Retina (tissue), 1 donor: ENCODE measurements around the gene CTNNA2.
A peak's percentile ranks its signal among the peaks of the same experiment; 100 is the strongest.

ENCODE experiments used
- DNase-seq: peaks from one replicate; pipeline ENCODE4 v3.0.0-alpha.2; 2016

Gene CTNNA2

DNA sequence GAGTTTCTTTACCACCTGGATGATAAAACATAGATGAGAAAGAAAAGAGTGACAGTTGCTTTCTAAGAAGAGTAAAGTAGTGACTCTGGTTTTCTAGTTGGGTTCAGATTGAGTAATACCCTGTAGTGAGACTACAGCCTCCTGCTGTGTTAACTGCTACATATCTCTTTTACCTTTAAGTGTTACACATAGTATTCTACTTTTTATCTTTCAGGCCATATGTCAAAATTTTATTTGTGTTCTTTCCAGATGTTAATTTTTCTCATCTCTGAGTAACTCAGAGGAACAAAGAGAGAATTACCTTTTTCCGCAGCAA lies 348.2 kb downstream of the CTNNA2 start:
- DNase-seq, result no peak

DNA sequence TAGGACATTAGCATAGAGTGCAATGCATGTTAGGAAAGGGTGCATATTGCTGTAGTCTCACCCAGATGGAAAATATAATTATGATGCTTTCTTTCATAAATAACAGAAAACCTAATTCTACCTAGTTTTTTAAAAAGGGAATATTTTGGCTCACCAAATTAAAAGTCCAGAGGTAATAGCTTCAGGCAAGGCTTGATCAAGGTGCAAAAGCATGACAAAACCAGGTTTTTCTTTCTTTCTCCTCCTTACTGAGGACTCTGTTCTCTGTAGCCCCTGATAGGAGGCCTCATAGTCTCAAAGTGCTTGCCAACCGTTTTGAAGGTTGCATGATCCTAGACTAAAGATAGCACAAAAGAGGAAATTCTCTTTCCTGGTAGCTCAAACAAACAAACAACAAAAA lies 349.9 kb downstream of the CTNNA2 start:
- DNase-seq, result no peak

DNA sequence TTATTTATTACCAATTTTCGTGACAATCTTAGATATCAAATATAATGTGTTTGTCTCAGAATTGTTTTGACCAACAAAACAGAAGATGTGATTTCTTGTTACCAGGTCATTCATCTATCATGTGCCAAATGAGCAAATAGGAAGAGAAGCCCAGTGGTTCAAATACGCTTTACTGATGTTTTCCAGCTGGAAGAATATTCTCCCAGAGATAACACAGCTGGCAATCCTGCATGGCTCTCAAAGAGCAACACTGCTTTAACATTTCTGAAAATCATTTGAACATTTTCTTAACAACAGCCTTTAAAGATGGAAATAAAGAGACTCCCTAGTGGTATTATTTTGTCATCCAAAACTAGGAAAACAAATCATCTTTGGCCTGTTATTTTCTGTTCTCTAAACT lies 359.8 kb downstream of the CTNNA2 start:
- no peak for DNase-seq

DNA sequence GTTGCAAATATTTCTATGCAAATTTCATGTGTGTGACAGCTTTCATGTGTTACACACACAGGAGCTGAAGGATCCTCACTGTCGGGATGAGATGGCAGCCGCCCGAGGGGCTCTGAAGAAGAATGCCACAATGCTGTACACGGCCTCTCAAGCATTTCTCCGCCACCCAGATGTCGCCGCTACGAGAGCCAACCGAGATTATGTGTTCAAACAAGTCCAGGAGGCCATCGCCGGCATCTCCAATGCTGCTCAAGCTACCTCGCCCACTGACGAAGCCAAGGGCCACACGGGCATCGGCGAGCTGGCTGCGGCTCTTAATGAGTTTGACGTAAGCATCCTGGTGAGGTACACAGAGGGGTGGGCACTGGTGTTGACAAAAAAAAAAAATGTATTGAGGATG lies 361.2 kb downstream of the CTNNA2 start:
- DNase-seq, result no peak

DNA sequence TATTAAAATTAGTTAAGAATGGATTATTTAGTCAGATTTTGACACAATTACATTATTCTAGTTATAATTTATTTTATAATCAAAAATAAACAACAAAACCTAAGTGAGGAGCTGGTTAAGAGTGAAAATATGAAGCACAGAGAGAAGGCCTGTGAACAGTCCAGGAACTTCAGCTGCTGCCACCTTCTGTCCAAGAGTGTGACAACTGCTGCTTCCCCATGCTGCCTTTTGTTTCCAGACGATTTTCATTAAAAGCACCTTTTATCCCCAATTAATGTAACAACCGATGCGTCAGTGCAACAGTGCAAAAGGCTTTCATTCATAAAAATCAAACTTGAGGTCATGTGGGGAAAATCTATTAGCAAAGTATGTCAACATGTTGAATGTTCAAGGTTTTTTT lies 363.6 kb downstream of the CTNNA2 start:
- no peak for DNase-seq

DNA sequence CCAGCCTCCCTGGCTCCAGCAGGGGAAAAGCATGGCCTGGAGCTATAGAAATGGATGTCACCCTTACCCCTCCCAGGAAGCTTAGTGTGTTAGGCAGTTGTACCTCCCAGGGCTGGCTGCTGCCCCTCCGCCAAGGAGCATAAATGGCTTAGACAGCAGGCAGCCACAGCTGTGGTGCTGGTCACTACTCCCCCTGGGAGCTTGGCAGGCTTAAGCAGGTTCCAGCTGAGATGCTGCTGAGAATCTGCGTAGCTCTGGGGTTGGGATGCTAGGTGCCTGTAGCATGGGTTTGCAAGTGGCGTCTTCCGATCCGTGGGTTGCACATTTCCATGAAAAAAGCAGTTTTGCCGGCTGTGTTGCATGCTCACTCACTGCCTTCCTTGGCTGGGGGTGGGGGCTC lies 369.7 kb downstream of the CTNNA2 start:
- DNase-seq, result peak; percentile 60

DNA sequence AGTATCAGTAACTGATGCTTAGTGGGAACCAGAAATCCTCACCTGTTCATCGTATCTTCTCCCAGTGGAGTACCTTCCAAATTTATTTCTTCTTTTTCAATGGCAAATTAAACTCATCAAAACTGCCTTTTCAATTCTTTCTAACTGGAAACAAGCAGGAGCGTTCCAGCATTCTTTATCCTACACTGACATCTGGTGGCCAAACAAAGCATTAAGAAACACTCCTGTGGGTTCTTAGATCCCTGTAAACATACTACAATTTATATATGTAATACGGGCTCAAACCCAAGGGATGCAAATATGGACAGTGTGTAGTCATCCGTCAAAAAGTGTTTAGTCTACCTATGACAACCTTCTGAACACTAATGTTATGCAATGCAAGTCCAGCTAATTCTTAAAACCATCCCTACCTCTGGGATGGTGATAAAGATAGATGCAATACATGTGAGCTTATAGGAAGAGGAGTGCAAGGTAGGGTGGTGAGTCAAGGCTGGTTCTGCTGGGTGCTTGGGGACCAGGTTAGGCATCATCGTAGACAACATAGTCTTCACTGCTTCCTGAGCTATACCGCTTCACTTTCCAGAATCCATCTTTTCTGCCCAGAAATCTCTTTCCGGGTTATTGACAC lies 375.0 kb downstream of the CTNNA2 start:
- DNase-seq, result peak; percentile 60

DNA sequence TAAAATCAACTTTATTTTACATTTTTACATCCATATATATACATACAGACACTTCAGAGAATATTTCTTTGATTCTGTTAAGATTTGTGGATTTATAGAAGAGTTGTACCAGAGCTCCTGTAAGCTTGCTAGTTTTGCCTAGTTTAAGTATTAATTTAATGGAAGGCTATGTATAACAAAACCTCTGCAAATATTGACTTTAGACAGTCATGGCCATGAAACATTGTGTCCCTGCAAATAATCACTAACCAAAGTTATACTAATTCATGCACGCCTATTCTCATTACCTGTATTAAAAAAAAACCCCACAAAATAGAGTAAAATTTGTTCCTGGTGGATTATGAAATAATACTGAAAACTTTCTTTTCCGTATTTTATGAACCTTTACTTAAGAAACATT lies 379.3 kb downstream of the CTNNA2 start:
- DNase-seq, result no peak

DNA sequence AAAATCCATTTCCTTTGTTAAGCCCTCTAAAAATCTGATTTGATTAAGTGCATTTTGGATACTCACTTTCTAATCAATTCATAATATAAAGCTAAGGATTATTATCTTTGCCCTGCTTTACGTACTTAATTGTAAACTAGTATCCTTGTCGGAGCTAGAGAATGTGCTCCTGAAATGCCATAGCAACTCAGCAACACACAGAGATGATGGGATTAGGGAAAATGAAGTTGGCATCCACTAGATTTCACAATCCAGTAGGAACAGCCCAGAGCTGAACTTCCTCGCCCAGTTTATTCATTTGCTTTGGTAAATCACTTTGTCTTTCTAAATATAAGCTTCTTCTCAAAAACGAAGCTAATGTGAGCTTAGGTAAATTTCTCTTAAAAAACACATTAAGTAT lies 386.3 kb downstream of the CTNNA2 start:
- DNase-seq, result no peak

DNA sequence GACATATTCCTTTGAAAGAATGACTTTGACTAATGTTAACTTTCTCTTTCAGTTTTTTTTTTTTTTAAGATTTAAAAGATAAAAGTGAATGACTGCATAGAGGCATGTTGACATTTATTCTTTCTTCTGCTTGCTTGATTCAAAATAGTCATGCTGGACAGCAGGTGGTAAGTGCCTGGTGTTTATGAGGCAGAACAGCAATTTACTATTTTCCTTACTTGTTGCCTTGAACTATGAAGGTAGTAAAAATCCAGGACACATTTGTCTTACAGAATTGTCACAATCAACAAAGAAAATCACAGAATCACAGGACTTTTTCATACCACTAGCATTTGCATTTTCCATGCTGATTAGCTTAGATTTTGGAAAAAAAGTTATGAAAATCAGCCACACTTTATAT lies 388.3 kb downstream of the CTNNA2 start:
- DNase-seq, result no peak

DNA sequence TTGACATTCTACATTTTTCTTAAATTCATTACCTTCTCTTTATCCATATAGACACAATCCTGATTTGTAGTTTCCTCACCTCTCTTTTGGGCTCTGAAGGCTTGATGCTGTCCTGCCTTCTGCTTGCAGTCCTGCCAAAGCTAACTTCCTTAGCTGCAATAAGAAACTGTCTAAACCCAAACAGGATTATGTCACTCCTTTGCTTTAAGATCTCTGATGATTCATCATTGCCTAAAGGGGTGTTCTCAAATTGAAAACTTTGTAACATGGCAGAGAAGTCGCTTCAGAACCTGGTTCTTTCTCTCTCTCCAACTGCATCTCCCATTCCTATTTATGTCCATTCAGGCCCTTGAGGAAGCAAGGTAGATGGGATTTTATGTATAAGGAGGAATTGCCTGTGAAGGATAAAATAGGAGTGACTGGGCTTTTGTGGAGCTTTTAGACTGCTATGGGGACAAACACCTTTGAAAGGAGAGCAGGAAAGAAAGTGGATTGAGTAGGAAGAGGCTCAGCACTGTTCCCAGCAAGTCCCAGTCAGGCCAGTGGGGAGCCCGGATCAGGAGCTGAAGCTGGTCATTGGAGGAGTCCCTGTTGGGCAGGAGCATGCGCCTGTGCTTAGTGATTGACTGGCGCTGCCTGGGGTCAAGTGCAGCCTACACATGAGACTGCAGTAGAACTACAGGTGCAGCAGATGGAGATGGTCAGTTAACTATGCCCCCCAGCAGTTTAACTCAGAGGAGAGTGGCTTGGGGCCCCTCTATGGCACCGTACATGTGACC lies 390.6 kb downstream of the CTNNA2 start:
- DNase-seq, result no peak

DNA sequence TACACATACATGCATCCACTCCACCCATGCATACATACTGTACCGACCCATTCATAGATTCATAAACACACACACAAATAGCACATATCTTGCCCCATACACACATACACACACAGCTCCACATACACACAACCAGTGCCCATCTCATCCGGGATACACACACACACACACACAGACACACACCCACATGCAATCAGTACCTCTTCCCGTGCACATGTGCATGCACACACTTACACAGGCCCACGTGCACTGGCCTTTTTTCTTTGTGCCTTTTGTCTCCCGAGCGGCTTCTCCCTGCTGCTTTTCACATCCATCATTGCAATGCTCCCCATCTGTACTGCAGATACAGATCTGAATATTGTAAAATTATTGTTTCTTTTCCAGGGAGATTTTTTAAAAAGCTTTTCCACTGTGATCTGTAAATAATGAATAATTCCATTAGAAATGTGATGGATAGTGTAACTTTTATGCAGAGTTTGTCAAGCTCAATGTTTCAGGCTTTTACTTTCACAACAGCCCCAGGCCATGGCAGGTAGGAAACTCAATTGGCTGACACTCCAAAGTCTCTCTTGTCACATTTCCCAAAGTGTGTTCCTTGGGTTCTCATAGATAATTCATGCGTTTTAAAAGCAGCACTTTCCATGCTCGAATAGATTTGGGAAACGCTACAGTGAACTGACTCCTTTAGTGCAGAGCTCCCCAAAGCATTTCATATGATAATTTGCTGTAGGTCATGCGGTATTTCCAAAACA lies 393.5 kb downstream of the CTNNA2 start:
- peak; percentile 47 for DNase-seq

DNA sequence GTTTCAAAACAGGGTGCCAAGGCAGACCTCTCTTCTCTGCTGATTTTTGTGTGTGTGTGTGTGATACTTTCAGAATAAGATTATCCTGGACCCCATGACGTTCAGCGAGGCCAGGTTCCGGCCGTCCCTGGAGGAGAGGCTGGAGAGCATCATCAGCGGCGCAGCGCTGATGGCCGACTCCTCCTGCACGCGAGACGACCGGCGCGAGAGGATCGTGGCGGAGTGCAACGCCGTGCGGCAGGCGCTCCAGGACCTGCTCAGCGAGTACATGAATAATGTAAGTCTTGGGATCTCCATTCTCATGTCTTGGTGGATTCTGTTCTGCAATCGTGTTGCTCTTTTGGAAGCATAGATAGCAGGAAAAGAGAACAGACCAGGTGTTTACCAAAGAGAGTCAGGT lies 396.7 kb downstream of the CTNNA2 start:
- DNase-seq, result no peak

DNA sequence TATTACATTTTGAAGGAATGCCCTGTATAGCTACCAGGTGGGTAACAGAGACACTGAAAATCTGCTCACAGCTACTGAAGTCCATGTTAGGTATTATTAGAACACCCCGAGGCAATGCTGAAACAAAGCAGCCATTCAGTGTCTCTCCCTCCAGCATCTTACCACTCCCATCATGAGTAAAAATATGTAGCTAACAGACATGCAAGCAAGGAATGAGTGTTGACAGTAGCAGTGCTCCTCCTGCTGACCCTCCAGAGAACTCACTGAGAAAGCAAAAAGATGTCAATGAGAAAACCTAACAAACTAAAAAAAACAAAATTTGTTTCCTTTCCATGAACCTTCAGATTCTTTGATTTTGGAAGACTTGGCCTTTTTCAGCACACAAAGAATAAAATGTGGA lies 397.8 kb downstream of the CTNNA2 start:
- DNase-seq, result no peak

DNA sequence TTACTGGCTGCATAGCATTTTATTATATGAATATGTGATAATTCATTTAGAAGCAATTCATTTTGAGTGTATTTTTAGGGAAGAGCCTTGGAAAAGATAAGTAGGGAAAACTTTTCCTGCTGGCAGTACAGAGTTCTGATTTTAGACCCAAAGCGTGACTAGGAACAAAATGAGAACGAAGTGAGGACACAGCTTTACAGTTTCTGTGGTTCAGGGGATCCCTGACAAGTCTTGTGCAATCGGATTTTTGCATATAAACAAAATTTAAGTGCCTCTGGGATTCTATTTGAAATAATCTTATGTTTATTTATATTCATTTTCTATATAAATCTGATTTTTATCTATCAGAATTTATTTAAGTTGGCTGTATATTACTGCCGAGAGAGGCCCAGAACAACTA lies 402.6 kb downstream of the CTNNA2 start:
- no peak for DNase-seq

DNA sequence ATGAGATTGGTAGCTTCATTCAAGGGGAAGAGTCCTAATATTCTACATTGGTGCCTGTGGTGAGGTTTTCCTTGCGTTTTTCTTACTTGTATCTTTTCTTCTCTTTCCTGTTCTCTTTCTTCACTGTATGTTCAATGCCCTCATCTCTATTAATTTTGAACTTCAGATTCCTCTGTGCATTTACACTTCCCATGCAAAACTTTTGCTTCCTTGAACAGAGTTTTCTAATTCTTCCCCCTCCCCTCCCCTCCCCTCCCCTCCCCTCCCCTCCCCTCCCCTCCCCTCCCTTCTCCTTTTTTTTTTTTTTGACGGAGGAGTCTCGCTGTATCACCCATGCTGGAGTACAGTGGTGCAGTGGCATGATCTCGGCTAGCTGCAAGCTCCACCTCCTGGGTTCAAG lies 403.4 kb downstream of the CTNNA2 start:
- no peak for DNase-seq

DNA sequence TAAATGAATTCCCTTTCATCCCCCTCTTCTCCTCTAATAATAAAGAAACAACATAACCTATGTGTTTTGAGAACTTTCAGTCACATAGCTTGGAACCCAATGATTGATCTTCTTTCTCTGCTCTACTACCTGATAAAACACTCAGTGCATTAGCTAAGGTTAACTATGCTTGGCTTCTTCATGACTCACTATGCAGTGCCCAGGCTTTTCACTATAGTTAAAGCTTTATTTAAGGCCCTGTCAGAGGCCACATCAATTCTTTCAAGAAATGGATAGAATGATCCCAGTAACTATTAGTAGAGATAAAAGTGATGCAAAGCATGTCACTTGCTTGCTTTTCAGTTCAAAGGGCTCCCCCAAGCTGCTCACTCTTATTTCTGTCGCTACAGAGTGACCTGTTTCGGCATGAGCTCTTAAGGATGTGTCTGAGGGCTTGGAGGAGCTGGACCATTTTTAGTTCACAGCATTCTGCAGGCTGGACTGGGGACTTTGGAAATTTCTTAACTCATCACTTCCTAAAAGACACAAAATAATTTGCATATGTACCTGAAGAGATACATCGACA lies 407.7 kb downstream of the CTNNA2 start:
- DNase-seq, result no peak

DNA sequence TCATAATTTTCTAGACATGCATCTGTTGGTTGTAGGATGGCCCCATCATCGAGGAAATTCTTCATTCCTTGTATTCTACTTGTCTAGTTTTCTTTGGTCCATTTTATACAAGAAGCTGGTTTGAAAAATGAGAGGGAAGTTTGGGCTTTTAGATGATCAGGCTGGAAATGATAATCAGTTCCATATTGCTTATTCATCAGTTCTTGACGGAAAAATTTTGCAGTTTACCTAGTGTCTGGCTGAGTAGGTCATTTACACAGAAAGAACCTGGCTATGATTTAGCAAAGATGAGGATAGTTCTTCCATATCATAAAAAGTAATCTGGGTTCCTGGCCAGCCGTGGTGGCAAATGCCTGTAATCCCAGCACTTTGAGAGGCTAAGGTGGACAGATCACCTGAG lies 416.8 kb downstream of the CTNNA2 start:
- no peak for DNase-seq

DNA sequence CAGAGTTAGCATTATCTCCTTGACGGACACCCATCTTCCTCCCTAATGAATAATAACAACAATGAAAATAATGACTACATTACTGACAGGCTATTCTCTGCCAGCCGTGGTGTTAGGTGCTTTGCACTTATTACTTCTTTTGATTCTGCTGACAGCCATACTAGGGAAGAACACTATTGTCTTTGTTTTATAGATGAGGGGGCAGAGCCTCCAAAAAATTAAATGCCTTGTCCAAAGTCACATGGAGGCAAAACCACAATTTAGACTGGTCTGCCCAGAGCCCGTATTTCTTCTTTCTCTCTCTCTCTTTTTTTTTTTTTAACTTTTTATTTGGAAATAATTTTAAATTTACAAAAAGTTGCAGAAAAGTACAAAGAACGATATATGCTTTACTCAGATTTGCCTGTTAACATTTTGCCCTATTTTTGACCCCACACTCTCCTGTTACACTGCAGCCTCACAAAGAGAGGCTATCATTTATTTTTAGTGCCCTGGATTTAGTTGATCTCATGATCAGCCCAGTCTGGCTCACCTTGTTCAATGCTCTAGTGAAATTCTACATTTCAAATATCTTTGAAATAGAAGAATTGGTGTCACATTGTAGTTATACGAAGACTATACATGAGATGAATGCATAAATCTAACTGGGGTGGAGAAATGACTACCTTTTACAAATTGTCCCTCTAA lies 422.3 kb downstream of the CTNNA2 start:
- no peak for DNase-seq

DNA sequence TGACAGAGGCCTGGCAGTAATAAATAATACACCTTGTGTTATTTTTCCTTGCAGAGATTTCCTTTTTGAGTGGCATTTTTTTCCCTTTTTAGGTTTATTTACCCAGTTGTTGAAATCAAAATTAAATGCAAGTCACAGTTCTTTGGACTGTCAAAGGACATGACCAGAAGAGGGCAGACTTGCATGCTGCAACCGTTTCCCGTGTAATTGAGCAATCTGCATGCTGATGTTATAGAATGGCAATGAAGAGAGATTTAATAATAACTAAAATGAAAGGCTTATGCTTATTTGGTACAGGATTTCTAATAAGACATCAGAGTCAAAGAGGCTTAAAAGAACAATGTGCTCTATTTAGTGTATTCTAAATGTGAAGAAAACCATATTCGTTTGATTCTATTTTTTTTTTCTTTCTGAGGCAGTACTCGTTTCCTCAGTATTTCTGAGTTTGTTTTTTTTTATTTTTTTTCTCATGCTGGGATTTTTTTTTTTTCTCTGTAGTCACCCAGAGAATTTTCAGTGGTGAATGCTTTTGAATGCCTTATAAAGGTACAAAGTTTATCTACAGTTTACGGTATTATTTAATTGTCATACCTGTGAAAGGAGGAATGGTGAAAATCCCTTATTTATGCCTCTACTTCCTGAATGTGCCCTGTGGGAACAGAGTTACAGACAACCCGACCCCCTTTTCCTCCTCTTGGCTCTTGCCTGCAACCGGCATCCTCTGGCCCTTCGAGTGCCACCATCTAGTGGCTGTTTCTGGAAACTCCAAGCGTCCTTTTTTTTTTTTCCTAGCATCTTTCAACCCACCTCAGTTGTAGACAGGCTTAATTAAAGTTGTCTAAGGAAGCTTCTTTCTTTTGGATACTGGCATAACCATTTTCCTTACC lies 423.2 kb downstream of the CTNNA2 start:
- DNase-seq, result peak; percentile 58

DNA sequence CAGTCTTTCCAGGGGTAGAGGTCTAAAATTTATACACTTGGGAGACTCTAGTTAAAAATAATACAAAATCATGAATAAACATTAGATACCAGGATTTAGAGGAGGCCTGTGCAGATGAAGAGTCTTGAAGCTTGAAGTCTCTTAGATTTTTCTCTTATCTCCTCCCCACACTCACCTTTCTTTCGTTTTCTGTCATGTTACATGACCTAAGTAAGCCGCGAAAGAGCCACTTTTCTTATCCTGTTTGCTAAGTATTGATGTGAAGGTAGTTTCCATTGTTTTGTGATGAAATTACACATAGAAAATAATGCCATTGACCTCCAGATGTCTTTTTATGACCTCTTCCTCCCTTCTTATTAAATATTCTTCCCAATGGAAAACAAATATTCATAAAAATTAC lies 423.9 kb downstream of the CTNNA2 start:
- DNase-seq, result no peak

DNA sequence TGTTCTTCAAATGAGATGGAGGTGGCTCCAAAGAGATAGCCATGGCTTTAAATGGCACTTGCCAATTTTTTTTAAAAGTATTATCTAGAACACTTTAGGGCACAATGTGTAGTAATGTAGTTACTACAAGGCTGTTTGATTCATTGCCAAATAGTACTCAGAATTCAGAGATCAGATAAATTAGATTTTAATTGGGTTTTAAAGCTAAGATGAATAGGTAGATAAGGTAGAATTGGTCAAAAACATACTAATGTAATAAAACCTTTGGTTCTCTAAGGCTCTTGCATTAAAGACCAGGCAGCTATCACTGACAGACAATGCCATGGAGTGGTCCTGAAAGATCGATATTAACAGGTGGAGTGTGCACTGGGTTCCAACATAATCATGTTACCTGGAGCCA lies 425.8 kb downstream of the CTNNA2 start:
- no peak for DNase-seq
